ENCODE results near the gene PPP1R26. TPM values are rescaled to one million over a fixed set of nuclear protein-coding genes. Genes with fewer than 3 reads are reported as not detected.

The PPP1R26 gene
- total and polyA plus RNA-seq, 9 of the 15 experiments (the other 6 are each of a cell fraction or from before 2014, with no cell fraction given), result 0.77 to 26.8 (median 9.3) TPM

DNA sequence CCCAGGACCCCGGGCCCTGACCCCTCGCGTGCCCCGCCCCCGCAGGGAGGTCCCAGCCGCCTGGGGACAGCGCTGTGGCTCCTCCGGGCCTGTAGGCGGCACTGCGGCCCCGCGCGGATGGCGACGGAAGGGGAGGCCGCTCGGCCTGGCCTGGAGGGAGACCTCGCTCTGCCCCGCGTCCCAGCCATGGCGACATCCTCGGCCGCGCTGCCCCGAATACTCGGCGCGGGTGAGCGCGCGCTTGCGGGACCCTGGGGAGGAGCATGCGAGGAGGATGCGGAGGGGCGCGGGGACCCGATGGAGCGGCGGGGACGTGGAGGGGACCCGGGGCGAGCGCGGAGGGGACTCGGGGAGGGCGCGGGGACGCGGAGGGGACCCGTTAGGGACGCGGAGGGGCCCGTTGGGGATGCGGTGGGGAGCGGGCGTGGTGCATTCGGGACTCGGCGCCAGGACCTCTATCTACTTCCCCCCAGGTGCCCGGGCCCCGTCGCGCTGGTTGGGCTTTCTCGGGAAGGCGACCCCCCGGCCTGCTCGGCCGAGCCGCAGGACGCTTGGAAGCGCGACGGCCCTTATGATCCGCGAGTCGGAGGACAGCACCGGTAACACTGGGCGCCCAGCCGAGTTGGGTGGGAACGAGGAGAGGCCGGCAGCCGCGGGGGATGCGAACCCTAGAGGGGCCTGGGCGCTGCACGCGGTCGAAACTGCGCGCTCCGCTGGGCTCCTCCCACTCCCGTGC lies 21.1 kb downstream of the PPP1R26 start, which contains the start of gene MRPS2 (continued):
- TF ChIP-seq DDX20 (tag; IDR thresholded peaks at IDR 0.05; ENCODE audit: low read depth) (no peak), ZNF316 (IDR thresholded peaks at IDR 0.05) (no peak), ZNF224 (CRISPR knock-in tag; IDR thresholded peaks at IDR 0.05) (no peak), PHB2 (IDR thresholded peaks at IDR 0.05; ENCODE audit: low read depth) (no peak), NR4A1 (CRISPR knock-in tag; IDR thresholded peaks at IDR 0.05) (no peak), NR4A1 (tag; IDR thresholded peaks at IDR 0.05) (no peak), GABPA (tag; conservative IDR thresholded peaks at IDR 0.05; ENCODE audit: low read depth) (peak; percentile 65), ZKSCAN1 (IDR thresholded peaks at IDR 0.05; ENCODE audit: low read depth, low read length) (no peak), RUNX1 (IDR thresholded peaks at IDR 0.05; ENCODE audit: low read depth) (no peak; the same call in 1 of the 2 replicates), ASH1L (IDR thresholded peaks at IDR 0.05; ENCODE audit: borderline replicate concordance, low read depth, partially characterized antibody) (no peak), ZNF695 (CRISPR knock-in tag; IDR thresholded peaks at IDR 0.05) (no peak), ZFPM2 (CRISPR knock-in tag; IDR thresholded peaks at IDR 0.05) (no peak), ZNF143 (CRISPR knock-in tag; IDR thresholded peaks at IDR 0.05) (0 out of 2 replicates have a peak, but pooled peaks have one; percentile 8), ZNF830 (CRISPR knock-in tag; IDR thresholded peaks at IDR 0.05) (no peak), E2F3 (CRISPR knock-in tag; IDR thresholded peaks at IDR 0.05) (no peak), NBN (IDR thresholded peaks at IDR 0.05; ENCODE audit: low read depth) (no peak), ZNF717 (CRISPR knock-in tag; IDR thresholded peaks at IDR 0.05) (no peak), BRF1 (IDR thresholded peaks at IDR 0.05; ENCODE audit: borderline replicate concordance, extremely low read depth, insufficient read length) (no peak), TBP (optimal IDR thresholded peaks at IDR 0.05; ENCODE audit: low read depth, low read length) (peak; percentile 81), RHOXF2B (CRISPR knock-in tag; conservative IDR thresholded peaks at IDR 0.05) (no peak), ERF (CRISPR knock-in tag; IDR thresholded peaks at IDR 0.05) (no peak)
- TF ChIP-seq, protein P1, sequence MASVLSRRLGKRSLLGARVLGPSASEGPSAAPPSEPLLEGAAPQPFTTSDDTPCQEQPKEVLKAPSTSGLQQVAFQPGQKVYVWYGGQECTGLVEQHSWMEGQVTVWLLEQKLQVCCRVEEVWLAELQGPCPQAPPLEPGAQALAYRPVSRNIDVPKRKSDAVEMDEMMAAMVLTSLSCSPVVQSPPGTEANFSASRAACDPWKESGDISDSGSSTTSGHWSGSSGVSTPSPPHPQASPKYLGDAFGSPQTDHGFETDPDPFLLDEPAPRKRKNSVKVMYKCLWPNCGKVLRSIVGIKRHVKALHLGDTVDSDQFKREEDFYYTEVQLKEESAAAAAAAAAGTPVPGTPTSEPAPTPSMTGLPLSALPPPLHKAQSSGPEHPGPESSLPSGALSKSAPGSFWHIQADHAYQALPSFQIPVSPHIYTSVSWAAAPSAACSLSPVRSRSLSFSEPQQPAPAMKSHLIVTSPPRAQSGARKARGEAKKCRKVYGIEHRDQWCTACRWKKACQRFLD (CRISPR knock-in tag; IDR thresholded peaks at IDR 0.05), result no peak
- TF ChIP-seq, protein P2, sequence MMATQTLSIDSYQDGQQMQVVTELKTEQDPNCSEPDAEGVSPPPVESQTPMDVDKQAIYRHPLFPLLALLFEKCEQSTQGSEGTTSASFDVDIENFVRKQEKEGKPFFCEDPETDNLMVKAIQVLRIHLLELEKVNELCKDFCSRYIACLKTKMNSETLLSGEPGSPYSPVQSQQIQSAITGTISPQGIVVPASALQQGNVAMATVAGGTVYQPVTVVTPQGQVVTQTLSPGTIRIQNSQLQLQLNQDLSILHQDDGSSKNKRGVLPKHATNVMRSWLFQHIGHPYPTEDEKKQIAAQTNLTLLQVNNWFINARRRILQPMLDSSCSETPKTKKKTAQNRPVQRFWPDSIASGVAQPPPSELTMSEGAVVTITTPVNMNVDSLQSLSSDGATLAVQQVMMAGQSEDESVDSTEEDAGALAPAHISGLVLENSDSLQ (IDR thresholded peaks at IDR 0.05), result no peak
- TF ChIP-seq, protein P3, sequence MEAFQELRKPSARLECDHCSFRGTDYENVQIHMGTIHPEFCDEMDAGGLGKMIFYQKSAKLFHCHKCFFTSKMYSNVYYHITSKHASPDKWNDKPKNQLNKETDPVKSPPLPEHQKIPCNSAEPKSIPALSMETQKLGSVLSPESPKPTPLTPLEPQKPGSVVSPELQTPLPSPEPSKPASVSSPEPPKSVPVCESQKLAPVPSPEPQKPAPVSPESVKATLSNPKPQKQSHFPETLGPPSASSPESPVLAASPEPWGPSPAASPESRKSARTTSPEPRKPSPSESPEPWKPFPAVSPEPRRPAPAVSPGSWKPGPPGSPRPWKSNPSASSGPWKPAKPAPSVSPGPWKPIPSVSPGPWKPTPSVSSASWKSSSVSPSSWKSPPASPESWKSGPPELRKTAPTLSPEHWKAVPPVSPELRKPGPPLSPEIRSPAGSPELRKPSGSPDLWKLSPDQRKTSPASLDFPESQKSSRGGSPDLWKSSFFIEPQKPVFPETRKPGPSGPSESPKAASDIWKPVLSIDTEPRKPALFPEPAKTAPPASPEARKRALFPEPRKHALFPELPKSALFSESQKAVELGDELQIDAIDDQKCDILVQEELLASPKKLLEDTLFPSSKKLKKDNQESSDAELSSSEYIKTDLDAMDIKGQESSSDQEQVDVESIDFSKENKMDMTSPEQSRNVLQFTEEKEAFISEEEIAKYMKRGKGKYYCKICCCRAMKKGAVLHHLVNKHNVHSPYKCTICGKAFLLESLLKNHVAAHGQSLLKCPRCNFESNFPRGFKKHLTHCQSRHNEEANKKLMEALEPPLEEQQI (IDR thresholded peaks at IDR 0.05), result no peak

Data from K562 (cell line).